NCI-H524 treated with DMSO at 0.1 percent for 48 hours (cell line): ENCODE results near the gene PAK1.
"Not testable (repeated sequence)": the region's sequence is repeated elsewhere in the genome, so short reads cannot be mapped to it uniquely, and the experiment has no call there.

Experiments used
- DNase-seq: peaks from one replicate; lab custom pipeline; 2025; lab: John Stamatoyannopoulos, UW

The PAK1 gene

GRCh38 chr11:77473801-77474683, at the start of gene PAK1:
TSS of gene PAK1 (minus strand) at chr11:77474094. CDS start at chr11:77392520, 81,574 bp downstream.
- DNase-seq: peak; percentile 24

GRCh38 chr11:77522215-77522614, 48.3 kb upstream of the PAK1 start:
- no peak for DNase-seq

GRCh38 chr11:77519847-77520246, 46.0 kb upstream of the PAK1 start:
- no peak for DNase-seq

- DNase-seq: no peak
Observed at GRCh38 chr11:77518471-77518870, 44.6 kb upstream of the PAK1 start.

GRCh38 chr11:77517753-77518152, 43.9 kb upstream of the PAK1 start:
- DNase-seq: peak; percentile 18

- no peak for DNase-seq
Observed at GRCh38 chr11:77517226-77517625, 43.3 kb upstream of the PAK1 start.

GRCh38 chr11:77515483-77515882, 41.6 kb upstream of the PAK1 start:
- DNase-seq: no peak

- DNase-seq: no peak
Observed at GRCh38 chr11:77515063-77515462, 41.2 kb upstream of the PAK1 start.

- DNase-seq: no peak
Observed at GRCh38 chr11:77512092-77512491, 38.2 kb upstream of the PAK1 start.

GRCh38 chr11:77510851-77511250, 37.0 kb upstream of the PAK1 start:
- DNase-seq: no peak

- DNase-seq: no peak
Observed at GRCh38 chr11:77510095-77510494, 36.2 kb upstream of the PAK1 start.

- no peak for DNase-seq
Observed at GRCh38 chr11:77508019-77508418, 34.1 kb upstream of the PAK1 start.

GRCh38 chr11:77506857-77507256, 33.0 kb upstream of the PAK1 start:
- DNase-seq: no peak

GRCh38 chr11:77505956-77506355, 32.1 kb upstream of the PAK1 start:
- DNase-seq: no peak

- no peak for DNase-seq
Observed at GRCh38 chr11:77503006-77503405, 29.1 kb upstream of the PAK1 start.

GRCh38 chr11:77502346-77502905, 28.5 kb upstream of the PAK1 start:
- no peak for DNase-seq

GRCh38 chr11:77501758-77502157, 27.9 kb upstream of the PAK1 start:
- no peak for DNase-seq

- no peak for DNase-seq
Observed at GRCh38 chr11:77497368-77497767, 23.5 kb upstream of the PAK1 start.

GRCh38 chr11:77495526-77495925, 21.6 kb upstream of the PAK1 start:
- DNase-seq: no peak

GRCh38 chr11:77490035-77490434, 16.1 kb upstream of the PAK1 start:
- not testable (repeated sequence) for DNase-seq

GRCh38 chr11:77487790-77488189, 13.9 kb upstream of the PAK1 start:
- DNase-seq: no peak

GRCh38 chr11:77479746-77480352, 6.0 kb upstream of the PAK1 start:
- no peak for DNase-seq

- DNase-seq: no peak
Observed at GRCh38 chr11:77475206-77475605, 1.3 kb upstream of the PAK1 start.
